Muscle of back (tissue), 11 donors: ENCODE data around the gene BTBD2. TPM values are rescaled to one million over a fixed set of nuclear protein-coding genes. Genes with fewer than 3 reads are reported as not detected.
A peak's percentile ranks its signal among the peaks of the same experiment; 100 is the strongest.
"Not testable (repeated sequence)": the region's sequence is repeated elsewhere in the genome, so short reads cannot be mapped to it uniquely, and the experiment has no call there.

Experiments
- DNase-seq, 3 donors: peaks; one replicate each; pipeline versions ENCODE4 v3.0.0 to v3.0.0-alpha.2; 2013
- polyA plus RNA-seq, 10 donors: library from polyadenylated mRNA; unstranded; fragments of 120-200 nt; gene quantifications; one replicate each; pipeline ENCODE4 v1.2.1, GENCODE V29; 2013; ENCODE audit not compliant: insufficient read length in 10 of 10

The BTBD2 gene
- polyA plus RNA-seq, 10 donors: 49.9 to 89.7 (median 65.0) TPM

GRCh38 chr19:2041433-2041682, 25.8 kb upstream of the BTBD2 start:
- peak in 1 of 3 donors; percentile 32 for DNase-seq

- peak in 1 of 3 donors; percentile 48 for DNase-seq
Measured at GRCh38 chr19:2040647-2041432, 25.3 kb upstream of the BTBD2 start.

- DNase-seq: peak in 1 of 3 donors; percentile 10
Measured at GRCh38 chr19:2039959-2040646, 24.6 kb upstream of the BTBD2 start.

GRCh38 chr19:2039089-2039958, 23.8 kb upstream of the BTBD2 start:
- DNase-seq: peak in 1 of 3 donors; percentile 37

- DNase-seq: peak in 1 of 3 donors; percentile 3
Measured at GRCh38 chr19:2038284-2039088, 23.0 kb upstream of the BTBD2 start.

- DNase-seq: peak in 1 of 3 donors; percentile 25
Measured at GRCh38 chr19:2037651-2038255, 22.2 kb upstream of the BTBD2 start.

GRCh38 chr19:2036424-2036823, 20.9 kb upstream of the BTBD2 start:
- DNase-seq: no peak

GRCh38 chr19:2035590-2035991, 20.1 kb upstream of the BTBD2 start:
- peak in 1 of 3 donors; percentile 11 for DNase-seq

- DNase-seq: peak in 1 of 3 donors; percentile 5
Measured at GRCh38 chr19:2034729-2035589, 19.4 kb upstream of the BTBD2 start.

- not testable (repeated sequence) for DNase-seq
Measured at GRCh38 chr19:2034253-2034652, 18.7 kb upstream of the BTBD2 start.

GRCh38 chr19:2033825-2034159, 18.3 kb upstream of the BTBD2 start:
- DNase-seq: peak in 1 of 3 donors; percentile 3

- no peak for DNase-seq
Measured at GRCh38 chr19:2033115-2033824, 17.8 kb upstream of the BTBD2 start.

- DNase-seq: peak; percentile 79 to 88 (median 79)
Measured at GRCh38 chr19:2032296-2032941, 16.9 kb upstream of the BTBD2 start.

- peak; percentile 51 to 79 (median 65) for DNase-seq
Measured at GRCh38 chr19:2027361-2027760, 11.8 kb upstream of the BTBD2 start.

GRCh38 chr19:2026770-2027169, 11.3 kb upstream of the BTBD2 start:
- DNase-seq: no peak

- no peak for DNase-seq
Measured at GRCh38 chr19:2022289-2022688, 6.8 kb upstream of the BTBD2 start.

- no peak for DNase-seq
Measured at GRCh38 chr19:2021453-2022140, 6.1 kb upstream of the BTBD2 start.

- no peak for DNase-seq
Measured at GRCh38 chr19:2018752-2019151, 3.2 kb upstream of the BTBD2 start.
